Measurements from ENCODE around the gene CREBZF.
A peak's percentile ranks its signal among the peaks of the same experiment; 100 is the strongest.

Gene CREBZF, protein sequence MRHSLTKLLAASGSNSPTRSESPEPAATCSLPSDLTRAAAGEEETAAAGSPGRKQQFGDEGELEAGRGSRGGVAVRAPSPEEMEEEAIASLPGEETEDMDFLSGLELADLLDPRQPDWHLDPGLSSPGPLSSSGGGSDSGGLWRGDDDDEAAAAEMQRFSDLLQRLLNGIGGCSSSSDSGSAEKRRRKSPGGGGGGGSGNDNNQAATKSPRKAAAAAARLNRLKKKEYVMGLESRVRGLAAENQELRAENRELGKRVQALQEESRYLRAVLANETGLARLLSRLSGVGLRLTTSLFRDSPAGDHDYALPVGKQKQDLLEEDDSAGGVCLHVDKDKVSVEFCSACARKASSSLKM

DNA sequence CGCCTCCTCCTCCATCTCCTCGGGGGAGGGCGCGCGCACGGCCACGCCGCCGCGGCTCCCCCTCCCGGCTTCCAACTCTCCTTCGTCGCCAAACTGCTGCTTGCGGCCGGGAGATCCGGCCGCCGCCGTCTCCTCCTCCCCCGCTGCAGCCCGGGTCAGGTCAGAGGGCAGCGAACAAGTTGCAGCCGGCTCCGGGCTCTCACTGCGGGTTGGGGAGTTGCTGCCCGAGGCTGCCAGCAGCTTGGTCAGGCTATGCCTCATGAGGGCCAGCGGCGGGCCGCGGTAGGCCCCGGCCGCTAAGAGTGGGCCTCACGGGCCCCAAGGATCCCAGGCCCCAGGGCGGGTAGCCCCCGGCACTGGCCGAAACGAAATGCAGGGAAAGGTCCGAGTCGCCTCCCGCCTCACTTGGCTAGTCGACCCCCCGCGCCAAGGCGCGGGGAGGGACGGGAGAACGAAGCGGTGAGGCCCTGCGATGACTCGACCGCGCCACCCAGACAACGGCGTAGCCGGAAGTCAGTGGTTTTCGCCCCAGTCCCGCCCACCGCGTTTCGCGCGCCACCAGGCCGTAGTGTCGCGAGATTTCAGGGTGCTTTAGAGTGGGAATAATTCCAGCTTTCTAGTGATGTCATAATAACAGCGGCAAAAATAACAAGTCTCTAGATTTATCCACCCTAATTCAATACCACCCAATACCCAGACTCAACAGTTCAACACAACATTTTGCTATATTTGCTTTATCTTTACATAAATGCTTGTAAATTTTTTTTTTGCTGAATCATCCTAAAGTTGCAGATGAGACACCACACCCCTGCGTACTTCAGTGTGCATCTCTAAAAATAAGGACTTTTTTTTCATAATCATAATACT, at the start of gene CREBZF:
TSS of gene CREBZF (minus strand) at position 515 of the 867 bp plus-strand sequence. CDS start at position 261, 254 bp downstream.
- TF ChIP-seq, protein P1, sequence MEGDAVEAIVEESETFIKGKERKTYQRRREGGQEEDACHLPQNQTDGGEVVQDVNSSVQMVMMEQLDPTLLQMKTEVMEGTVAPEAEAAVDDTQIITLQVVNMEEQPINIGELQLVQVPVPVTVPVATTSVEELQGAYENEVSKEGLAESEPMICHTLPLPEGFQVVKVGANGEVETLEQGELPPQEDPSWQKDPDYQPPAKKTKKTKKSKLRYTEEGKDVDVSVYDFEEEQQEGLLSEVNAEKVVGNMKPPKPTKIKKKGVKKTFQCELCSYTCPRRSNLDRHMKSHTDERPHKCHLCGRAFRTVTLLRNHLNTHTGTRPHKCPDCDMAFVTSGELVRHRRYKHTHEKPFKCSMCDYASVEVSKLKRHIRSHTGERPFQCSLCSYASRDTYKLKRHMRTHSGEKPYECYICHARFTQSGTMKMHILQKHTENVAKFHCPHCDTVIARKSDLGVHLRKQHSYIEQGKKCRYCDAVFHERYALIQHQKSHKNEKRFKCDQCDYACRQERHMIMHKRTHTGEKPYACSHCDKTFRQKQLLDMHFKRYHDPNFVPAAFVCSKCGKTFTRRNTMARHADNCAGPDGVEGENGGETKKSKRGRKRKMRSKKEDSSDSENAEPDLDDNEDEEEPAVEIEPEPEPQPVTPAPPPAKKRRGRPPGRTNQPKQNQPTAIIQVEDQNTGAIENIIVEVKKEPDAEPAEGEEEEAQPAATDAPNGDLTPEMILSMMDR (IDR thresholded peaks at IDR 0.05; ENCODE audit: poor library complexity, severe bottlenecking) = no peak
- H3K36me3 ChIP-seq (ENCODE audit: low read depth) = peaks cover 42% of the 10 kb centered on the region
- H3K4me1 ChIP-seq (ENCODE audit: insufficient read depth, poor library complexity, severe bottlenecking) = peaks cover 17% of the 10 kb centered on the region
- peak within 1 kb of the TSS; percentile 74 for H3K4me3 ChIP-seq (ENCODE audit: severe bottlenecking)
- peak; percentile 88 for ATAC-seq (ENCODE audit: low read depth)
- peak; percentile 90 for DNase-seq (ENCODE audit: low spot score)
- H3K27ac ChIP-seq (ENCODE audit: poor library complexity, severe bottlenecking) = peak within 1 kb of the TSS; percentile 75
- H3K9me3 ChIP-seq (ENCODE audit: severe bottlenecking) = no peaks in the 10 kb centered on the region
- no peaks in the 10 kb centered on the region for H3K27me3 ChIP-seq (ENCODE audit: insufficient read depth, poor library complexity, severe bottlenecking)

DNA sequence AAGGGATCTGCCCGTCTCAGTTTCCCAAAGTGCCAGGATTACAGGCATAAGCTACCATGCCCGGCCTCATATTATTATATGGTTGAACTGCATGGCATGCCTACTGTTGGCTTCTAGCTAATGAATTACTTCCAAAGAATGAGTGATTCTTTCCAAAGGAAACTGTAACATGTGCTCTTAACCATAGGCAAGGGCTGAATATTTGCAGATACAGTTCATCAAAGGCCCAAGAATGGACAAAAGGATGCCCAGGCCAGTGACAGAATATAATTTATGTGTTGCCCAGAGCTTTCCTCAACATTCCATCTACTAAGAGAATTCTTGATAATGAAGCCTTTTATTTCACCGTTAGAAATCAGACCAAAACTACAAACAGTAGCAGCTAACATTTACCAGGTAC, 48.0 kb upstream of the CREBZF start:
- ATAC-seq (ENCODE audit: low read depth) = no peak

DNA sequence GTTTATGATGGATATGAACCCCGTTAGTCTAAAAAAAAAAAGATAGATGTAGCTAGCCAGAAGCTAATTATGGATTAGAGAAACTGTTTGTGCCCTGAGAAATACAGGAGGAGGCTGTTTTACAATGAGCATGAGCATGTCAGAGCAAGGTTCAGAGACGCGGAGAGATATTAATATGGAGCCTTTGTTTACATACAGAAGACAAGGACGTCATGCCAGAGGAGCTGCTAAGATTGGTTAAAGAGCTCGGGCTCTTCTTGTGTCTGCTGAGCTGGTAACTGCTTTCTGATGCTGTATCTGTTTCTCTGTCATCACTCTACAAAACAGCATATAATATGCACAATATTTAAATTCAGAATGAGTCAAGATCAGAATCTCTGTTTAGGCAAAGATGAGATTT, 46.0 kb upstream of the CREBZF start:
- ATAC-seq (ENCODE audit: low read depth) (no peak), DNase-seq (ENCODE audit: low spot score) (no peak)
- Histone ChIP-seq H3K27me3 (ENCODE audit: insufficient read depth, poor library complexity, severe bottlenecking) (no peaks in the 10 kb centered on the region), H3K9me3 (ENCODE audit: severe bottlenecking) (no peaks in the 10 kb centered on the region), H3K36me3 (ENCODE audit: low read depth) (no peaks in the 10 kb centered on the region; the same call in 1 of the 2 replicates), H3K4me3 (ENCODE audit: severe bottlenecking) (no peak overlapping the region), H3K27ac (ENCODE audit: poor library complexity, severe bottlenecking) (no peak overlapping the region), H3K4me1 (ENCODE audit: insufficient read depth, poor library complexity, severe bottlenecking) (no peaks in the 10 kb centered on the region)
- TF ChIP-seq, protein P1 (IDR thresholded peaks at IDR 0.05; ENCODE audit: poor library complexity, severe bottlenecking) = no peak

More for the DNA sequence above, 48.0 kb upstream of the CREBZF start:
- H3K4me1 ChIP-seq (ENCODE audit: insufficient read depth, poor library complexity, severe bottlenecking) = no peaks in the 10 kb centered on the region
- TF ChIP-seq, protein P1 (IDR thresholded peaks at IDR 0.05; ENCODE audit: poor library complexity, severe bottlenecking) = no peak
- H3K9me3 ChIP-seq (ENCODE audit: severe bottlenecking) = no peaks in the 10 kb centered on the region
- H3K27ac ChIP-seq (ENCODE audit: poor library complexity, severe bottlenecking) = no peak overlapping the region
- no peaks in the 10 kb centered on the region; the same call in 1 of the 2 replicates for H3K36me3 ChIP-seq (ENCODE audit: low read depth)
- no peak overlapping the region for H3K4me3 ChIP-seq (ENCODE audit: severe bottlenecking)
- no peaks in the 10 kb centered on the region for H3K27me3 ChIP-seq (ENCODE audit: insufficient read depth, poor library complexity, severe bottlenecking)
- no peak for DNase-seq (ENCODE audit: low spot score)

DNA sequence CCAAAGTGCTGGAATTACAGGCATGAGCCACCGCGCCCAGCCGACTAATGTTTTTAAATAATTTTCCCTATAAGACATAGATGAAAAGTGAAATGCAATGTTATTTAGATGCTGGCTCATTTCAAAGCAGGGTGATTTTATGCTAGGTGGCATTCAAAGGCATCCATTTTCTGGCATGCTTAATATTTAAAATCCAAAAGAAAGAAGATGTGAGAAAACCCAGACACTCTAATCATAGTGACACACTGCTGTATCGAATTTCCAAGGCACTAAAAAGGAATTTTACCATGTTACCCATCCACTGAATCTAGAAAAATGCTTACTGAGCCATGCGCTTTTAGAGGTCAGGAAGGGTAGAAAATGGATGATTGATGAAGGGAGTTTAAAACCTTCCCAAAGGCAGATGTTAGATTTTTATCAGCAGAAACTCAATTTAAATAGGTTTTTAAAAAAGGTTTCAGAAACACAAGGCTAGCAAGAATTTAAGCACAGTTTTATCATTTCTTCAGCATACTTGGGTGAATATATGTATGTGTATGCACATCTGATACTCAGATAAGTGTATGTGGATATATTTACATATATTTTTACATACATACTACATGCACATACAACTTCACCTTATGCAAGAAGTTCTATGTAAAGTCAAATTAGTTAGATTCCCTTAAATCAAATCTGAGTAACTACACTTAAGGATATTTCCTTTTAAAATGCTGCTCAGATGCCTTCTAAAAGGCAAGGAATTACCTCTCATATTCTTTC, 45.2 kb upstream of the CREBZF start:
- no peak for DNase-seq (ENCODE audit: low spot score)
- H3K36me3 ChIP-seq (ENCODE audit: low read depth) = no peaks in the 10 kb centered on the region
- ATAC-seq (ENCODE audit: low read depth) = no peak
- no peaks in the 10 kb centered on the region for H3K4me1 ChIP-seq (ENCODE audit: insufficient read depth, poor library complexity, severe bottlenecking)
- H3K27ac ChIP-seq (ENCODE audit: poor library complexity, severe bottlenecking) = no peak overlapping the region
- H3K4me3 ChIP-seq (ENCODE audit: severe bottlenecking) = no peak overlapping the region
- no peaks in the 10 kb centered on the region for H3K9me3 ChIP-seq (ENCODE audit: severe bottlenecking)
- TF ChIP-seq, protein P1 (IDR thresholded peaks at IDR 0.05; ENCODE audit: poor library complexity, severe bottlenecking) = no peak
- no peaks in the 10 kb centered on the region for H3K27me3 ChIP-seq (ENCODE audit: insufficient read depth, poor library complexity, severe bottlenecking)
